ES-I3 (cell line): ENCODE data around the gene ALOX5.

Experiments used
- H3K36me3 ChIP-seq: 2 replicates; pipeline ENCODE4 v1.6.1; 2013; ENCODE audit warnings: mild to moderate bottlenecking, low read length, control low read depth, moderate library complexity; ENCODE audit not compliant: insufficient read depth
- H3K4me1 ChIP-seq: 2 replicates; pipeline ENCODE4 v1.6.1; 2013; ENCODE audit warnings: mild to moderate bottlenecking, control low read depth, low read length; ENCODE audit not compliant: insufficient read depth
- H3K9ac ChIP-seq: 2 replicates; pipeline ENCODE4 v1.6.1; 2013; ENCODE audit warnings: low read depth, mild to moderate bottlenecking, low read length, moderate library complexity
- H3K9me3 ChIP-seq: 2 replicates; pipeline ENCODE4 v1.6.1; 2013; ENCODE audit warnings: mild to moderate bottlenecking, low read length, moderate library complexity; ENCODE audit not compliant: control insufficient read depth, insufficient read depth

Gene ALOX5

GRCh38 chr10:45432700-45433472 is 58.9 kb downstream of the ALOX5 start:
- Histone ChIP-seq H3K4me1 (peaks cover 14% of the 10 kb centered on the region), H3K9ac (no peak overlapping the region), H3K36me3 (no peaks in the 10 kb centered on the region), H3K9me3 (no peaks in the 10 kb centered on the region)

- Histone ChIP-seq H3K36me3 (no peaks in the 10 kb centered on the region), H3K9ac (no peak overlapping the region), H3K9me3 (no peaks in the 10 kb centered on the region), H3K4me1 (peaks cover 14% of the 10 kb centered on the region)
These were observed 59.9 kb downstream of the ALOX5 start for GRCh38 chr10:45433716-45434469.

GRCh38 chr10:45437587-45438465 is 63.8 kb downstream of the ALOX5 start:
- Histone ChIP-seq H3K4me1 (peaks cover 25% of the 10 kb centered on the region), H3K36me3 (no peaks in the 10 kb centered on the region), H3K9ac (no peak overlapping the region), H3K9me3 (no peaks in the 10 kb centered on the region)

GRCh38 chr10:45438466-45439090 is 64.6 kb downstream of the ALOX5 start:
- Histone ChIP-seq H3K9ac (no peak overlapping the region), H3K4me1 (peaks cover 19% of the 10 kb centered on the region), H3K36me3 (no peaks in the 10 kb centered on the region), H3K9me3 (no peaks in the 10 kb centered on the region)

- H3K4me1 ChIP-seq, result peaks cover 11% of the 10 kb centered on the region
- no peaks in the 10 kb centered on the region for H3K36me3 ChIP-seq
- H3K9ac ChIP-seq, result no peak overlapping the region
- H3K9me3 ChIP-seq, result no peaks in the 10 kb centered on the region
These were observed 65.3 kb downstream of the ALOX5 start for GRCh38 chr10:45439365-45439764.

- Histone ChIP-seq H3K4me1 (peaks cover 11% of the 10 kb centered on the region), H3K9ac (no peak overlapping the region), H3K36me3 (no peaks in the 10 kb centered on the region), H3K9me3 (no peaks in the 10 kb centered on the region)
These were observed 65.9 kb downstream of the ALOX5 start for GRCh38 chr10:45439873-45440272.

- H3K9ac ChIP-seq, result no peak overlapping the region
- no peaks in the 10 kb centered on the region for H3K9me3 ChIP-seq
- H3K4me1 ChIP-seq, result peaks cover 11% of the 10 kb centered on the region
- H3K36me3 ChIP-seq, result no peaks in the 10 kb centered on the region
These were observed 66.6 kb downstream of the ALOX5 start for GRCh38 chr10:45440511-45441062.

- Histone ChIP-seq H3K36me3 (no peaks in the 10 kb centered on the region), H3K9ac (no peak overlapping the region), H3K9me3 (no peaks in the 10 kb centered on the region), H3K4me1 (peaks cover 11% of the 10 kb centered on the region)
These were observed 67.5 kb downstream of the ALOX5 start for GRCh38 chr10:45441239-45442190.

- H3K4me1 ChIP-seq, result peaks cover 11% of the 10 kb centered on the region
- H3K36me3 ChIP-seq, result no peaks in the 10 kb centered on the region
- no peaks in the 10 kb centered on the region for H3K9me3 ChIP-seq
- no peak overlapping the region for H3K9ac ChIP-seq
These were observed 68.2 kb downstream of the ALOX5 start for GRCh38 chr10:45442251-45442650.

- no peak overlapping the region for H3K9ac ChIP-seq
- H3K36me3 ChIP-seq, result no peaks in the 10 kb centered on the region
- H3K4me1 ChIP-seq, result peaks cover 11% of the 10 kb centered on the region
- H3K9me3 ChIP-seq, result no peaks in the 10 kb centered on the region
These were observed 68.6 kb downstream of the ALOX5 start for GRCh38 chr10:45442662-45443061.

GRCh38 chr10:45443101-45444009 is 69.3 kb downstream of the ALOX5 start:
- H3K4me1 ChIP-seq, result peaks cover 11% of the 10 kb centered on the region
- no peaks in the 10 kb centered on the region for H3K36me3 ChIP-seq
- no peak overlapping the region for H3K9ac ChIP-seq
- H3K9me3 ChIP-seq, result no peaks in the 10 kb centered on the region

GRCh38 chr10:45444022-45444421 is 70.0 kb downstream of the ALOX5 start:
- peaks cover 11% of the 10 kb centered on the region for H3K4me1 ChIP-seq
- no peaks in the 10 kb centered on the region for H3K36me3 ChIP-seq
- no peak overlapping the region for H3K9ac ChIP-seq
- H3K9me3 ChIP-seq, result no peaks in the 10 kb centered on the region
